CMK (cell line): ENCODE data around the gene OR1E2.
"Not testable (repeated sequence)": the region's sequence is repeated elsewhere in the genome, so short reads cannot be mapped to it uniquely, and the experiment has no call there.

Experiments used
- DNase-seq: peaks from one replicate; pipeline ENCODE4 v3.0.0-alpha.2; 2010; ENCODE audit warnings: low read depth

The OR1E2 gene

GRCh38 chr17:3397801-3398200, 35.8 kb downstream of the OR1E2 start:
- not testable (repeated sequence) for DNase-seq

GRCh38 chr17:3389791-3390190, 43.9 kb downstream of the OR1E2 start:
- DNase-seq = no peak

GRCh38 chr17:3385869-3386816, 47.5 kb downstream of the OR1E2 start, which contains the start of gene OR3A2:
Gene OR3A2 (minus strand): TSS chr17:3386308.
- no peak for DNase-seq
